ENCODE measurements around the gene NCBP3.

The NCBP3 gene

DNA sequence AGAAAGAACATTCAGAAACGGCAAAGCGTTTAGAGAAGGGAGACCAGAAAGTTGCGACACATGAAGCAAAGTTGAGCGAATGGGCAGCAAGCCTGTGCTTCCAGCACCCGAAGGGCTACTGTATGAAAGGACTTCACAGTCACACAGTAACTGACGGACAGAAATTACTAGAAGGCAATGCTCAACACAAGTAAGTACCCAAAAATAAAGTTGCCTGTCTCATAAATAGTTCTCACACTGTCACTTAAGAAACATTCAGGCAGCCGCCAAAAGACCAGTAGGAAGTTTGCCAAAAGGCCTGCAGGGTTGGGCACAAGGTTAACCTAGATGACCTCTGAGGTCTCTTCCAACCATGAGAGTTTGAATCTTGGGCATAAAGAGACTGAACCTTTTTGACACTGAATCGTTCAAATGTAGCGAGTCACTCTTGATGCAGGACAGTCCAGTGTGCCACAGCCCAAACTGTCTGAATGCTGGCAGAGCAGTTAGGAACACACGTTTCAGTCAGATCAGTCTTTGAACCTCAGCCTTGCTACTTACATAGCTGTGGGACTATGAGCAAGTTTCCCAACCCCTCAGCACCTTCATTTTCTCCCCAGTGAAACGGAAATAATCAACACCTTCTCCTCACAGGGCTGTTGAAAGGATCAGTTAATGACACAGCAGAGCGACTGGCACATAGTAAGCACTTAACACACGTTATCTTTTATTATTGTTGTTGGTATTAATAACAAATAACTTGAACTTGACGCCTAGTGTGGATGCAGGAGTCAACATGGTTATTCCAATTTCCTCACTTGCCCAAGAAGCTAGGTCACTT lies 10.4 kb downstream of the NCBP3 start:
- no peak for DNase-seq (ENCODE audit: low read depth in 1 of 2, low spot score in 1 of 2)
- no peak for TF ChIP-seq JUND (IDR thresholded peaks at IDR 0.05; ENCODE audit: low read depth)
- in situ Hi-C loops (cut with HindIII; ENCODE audit: low pct_unique_long_range_greater_than_20kb, low sequenced_read_pairs): no loop called here

DNA sequence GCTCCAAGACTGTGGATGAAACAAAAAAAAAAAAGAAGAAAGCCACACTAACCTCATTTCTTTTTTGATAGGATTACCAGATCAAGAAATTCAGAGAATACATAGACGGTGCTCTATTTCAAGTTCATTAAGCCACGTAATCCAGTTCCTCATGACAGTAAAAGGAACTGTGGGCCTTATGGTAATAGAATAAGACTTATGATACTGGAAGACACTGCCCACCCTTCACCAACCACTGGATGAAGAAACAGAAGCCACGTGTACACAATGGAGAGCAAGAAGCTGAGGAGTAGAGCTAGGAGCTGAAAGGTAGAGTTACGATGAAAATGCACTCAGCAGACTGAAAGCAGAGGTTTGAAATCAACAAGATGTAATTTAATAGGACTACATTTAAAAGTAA lies 11.2 kb downstream of the NCBP3 start:
- in situ Hi-C loops (cut with HindIII; ENCODE audit: low pct_unique_long_range_greater_than_20kb, low sequenced_read_pairs): no loop called here
- no peak for TF ChIP-seq JUND (IDR thresholded peaks at IDR 0.05; ENCODE audit: low read depth)
- no peak for DNase-seq (ENCODE audit: low read depth in 1 of 2, low spot score in 1 of 2)

DNA sequence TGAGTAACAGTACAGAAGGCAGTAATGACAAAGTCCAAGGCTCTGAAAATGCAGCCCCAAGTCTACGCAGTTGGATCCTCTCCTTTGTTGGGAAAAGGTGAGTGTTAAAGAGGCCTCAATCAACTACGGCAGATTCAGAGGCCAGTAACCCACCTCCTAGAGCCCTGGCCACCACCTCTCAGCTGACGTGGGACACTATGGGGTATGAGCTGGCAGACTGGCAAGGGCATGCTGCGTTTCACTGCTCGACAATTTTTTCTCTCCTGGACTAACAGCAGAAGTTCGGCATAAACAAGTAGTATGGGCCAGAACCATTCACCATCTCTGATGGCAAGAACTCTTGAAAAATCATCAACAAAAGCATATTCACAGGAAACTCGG lies 17.2 kb downstream of the NCBP3 start:
- in situ Hi-C loops (cut with HindIII; ENCODE audit: low pct_unique_long_range_greater_than_20kb, low sequenced_read_pairs): no loop called here
- DNase-seq (ENCODE audit: low read depth in 1 of 2, low spot score in 1 of 2): no peak
- no peak for TF ChIP-seq JUND (IDR thresholded peaks at IDR 0.05; ENCODE audit: low read depth)

DNA sequence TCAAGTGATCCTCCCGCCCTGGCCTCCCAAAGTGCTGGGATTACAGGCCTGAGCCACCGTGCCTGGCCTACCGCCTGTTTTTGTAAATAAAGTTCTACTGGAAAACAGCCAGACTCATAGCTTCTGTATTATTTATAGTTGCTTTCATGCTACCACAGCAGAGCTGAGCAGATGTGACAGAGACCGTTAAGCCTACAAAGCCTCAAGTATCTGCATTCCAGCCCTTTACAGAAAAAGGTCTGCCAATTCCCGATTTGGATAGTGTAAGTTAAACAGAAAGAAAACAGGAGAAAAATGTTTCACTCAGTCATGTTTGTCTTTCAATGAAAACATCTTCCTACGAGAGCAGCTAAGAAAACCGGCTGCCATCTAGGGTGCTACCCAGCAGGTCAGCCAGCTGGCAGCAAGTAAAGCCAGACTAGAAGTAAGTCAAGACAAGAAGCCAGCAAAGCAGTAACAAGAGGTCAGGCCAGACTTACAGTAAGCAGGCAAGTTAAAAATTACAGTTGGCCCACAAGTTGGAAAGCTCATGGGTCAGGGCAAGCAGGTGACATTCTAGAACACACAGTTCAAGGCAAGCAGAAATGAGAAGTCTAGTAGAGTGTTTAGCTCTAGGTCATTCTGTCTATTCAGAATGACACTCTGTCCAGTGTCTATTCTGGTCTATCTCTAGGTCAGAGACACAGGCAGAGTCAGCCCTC lies 17.7 kb downstream of the NCBP3 start:
- no peak for TF ChIP-seq JUND (IDR thresholded peaks at IDR 0.05; ENCODE audit: low read depth)
- no peak for DNase-seq (ENCODE audit: low read depth in 1 of 2, low spot score in 1 of 2)
- in situ Hi-C loops (cut with HindIII; ENCODE audit: low pct_unique_long_range_greater_than_20kb, low sequenced_read_pairs): no loop called here

DNA sequence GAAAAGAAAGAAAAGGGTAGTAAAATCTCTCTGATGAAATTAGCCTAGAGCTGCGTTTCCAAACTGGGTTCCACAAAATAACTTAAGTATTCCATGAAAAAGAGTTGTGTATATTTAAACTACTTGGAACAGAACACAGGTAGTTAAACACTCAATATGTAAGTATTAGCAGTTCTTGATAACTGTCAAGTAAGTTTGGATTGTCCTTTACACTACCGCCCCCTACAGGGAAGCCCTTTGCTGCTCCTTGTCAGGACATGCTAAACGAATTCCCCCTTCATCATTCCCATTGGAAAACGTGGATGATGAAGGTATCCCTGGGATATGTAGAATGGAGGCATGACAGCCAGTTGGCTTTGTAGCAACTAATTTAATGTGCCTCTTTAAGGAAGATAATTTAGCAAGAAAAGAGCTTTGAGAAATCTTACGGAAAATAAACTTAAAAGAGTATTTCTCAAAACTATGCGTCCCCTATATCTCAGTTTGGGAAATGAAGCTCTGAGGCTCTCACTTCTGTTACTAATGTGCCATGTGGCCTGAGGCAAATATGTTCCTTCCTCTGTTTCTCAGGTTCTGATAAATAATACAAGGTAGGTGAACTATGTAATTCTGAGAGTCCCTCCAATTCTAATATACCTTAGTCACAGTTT lies 18.8 kb downstream of the NCBP3 start:
- TF ChIP-seq JUND (IDR thresholded peaks at IDR 0.05; ENCODE audit: low read depth): no peak
- in situ Hi-C loops (cut with HindIII; ENCODE audit: low pct_unique_long_range_greater_than_20kb, low sequenced_read_pairs): no loop called here
- DNase-seq (ENCODE audit: low read depth in 1 of 2, low spot score in 1 of 2): peak; percentile 9 to 70

DNA sequence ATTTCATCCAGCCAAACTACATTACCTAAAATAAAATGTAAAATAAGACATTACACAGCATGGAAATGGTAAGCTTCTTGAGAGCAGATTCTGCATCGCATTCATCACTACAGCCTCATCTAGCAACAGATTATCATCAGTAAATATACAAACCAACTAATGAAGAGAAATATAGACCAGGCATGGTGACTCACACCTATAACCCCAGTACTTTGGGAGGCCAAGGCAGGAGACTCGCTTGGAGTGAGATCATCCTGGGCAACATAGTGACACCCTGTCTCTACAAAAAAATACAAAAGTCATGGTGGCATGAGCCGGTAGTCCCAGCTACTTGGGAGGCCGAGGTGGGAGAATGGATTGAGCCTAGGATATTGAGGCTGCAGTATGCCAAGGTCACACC lies 19.9 kb downstream of the NCBP3 start:
- no peak for TF ChIP-seq JUND (IDR thresholded peaks at IDR 0.05; ENCODE audit: low read depth)
- in situ Hi-C loops (cut with HindIII; ENCODE audit: low pct_unique_long_range_greater_than_20kb, low sequenced_read_pairs): no loop called here
- DNase-seq (ENCODE audit: low read depth in 1 of 2, low spot score in 1 of 2): no peak

DNA sequence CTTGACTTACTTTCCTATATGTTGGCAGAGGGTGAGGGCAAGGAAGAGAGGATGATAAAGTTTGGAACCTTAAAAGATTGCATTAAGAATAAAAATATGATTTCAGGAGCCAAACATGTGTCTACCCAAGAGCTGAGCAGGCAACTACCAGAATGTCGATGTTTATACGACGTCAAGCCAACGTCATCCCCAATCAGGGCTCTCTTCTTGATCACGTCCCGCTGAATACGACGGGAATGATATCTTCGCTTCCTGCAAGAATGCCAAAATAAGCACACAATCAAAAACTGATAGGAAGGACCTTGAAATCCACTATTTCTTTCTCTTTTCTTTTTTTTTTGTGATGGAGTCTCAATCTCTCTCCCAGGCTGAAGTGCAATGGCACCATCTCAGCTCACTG lies 24.9 kb downstream of the NCBP3 start:
- no peak for TF ChIP-seq JUND (IDR thresholded peaks at IDR 0.05; ENCODE audit: low read depth)
- DNase-seq (ENCODE audit: low read depth in 1 of 2, low spot score in 1 of 2): no peak
- in situ Hi-C loops (cut with HindIII; ENCODE audit: low pct_unique_long_range_greater_than_20kb, low sequenced_read_pairs): no loop called here

DNA sequence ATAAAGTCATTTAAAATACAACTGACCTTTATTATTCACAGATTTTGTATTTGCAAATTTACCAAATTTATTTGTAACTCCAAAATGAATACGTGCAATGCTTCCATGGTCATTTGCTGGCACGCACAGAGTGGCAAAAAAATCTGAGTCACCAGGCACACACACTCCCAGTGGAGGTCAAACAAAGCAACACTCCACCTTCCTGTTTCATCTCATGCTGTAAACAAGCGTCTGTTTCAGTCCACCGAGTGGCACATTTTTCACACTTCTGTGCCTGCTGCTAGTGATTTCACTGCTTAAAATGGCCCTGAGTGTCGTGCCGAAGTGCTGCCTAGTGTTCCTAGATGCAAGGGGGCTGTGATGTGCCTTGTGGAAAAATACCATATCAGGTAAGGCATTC lies 27.3 kb downstream of the NCBP3 start:
- no peak for TF ChIP-seq JUND (IDR thresholded peaks at IDR 0.05; ENCODE audit: low read depth)
- in situ Hi-C loops (cut with HindIII; ENCODE audit: low pct_unique_long_range_greater_than_20kb, low sequenced_read_pairs): no loop called here
- no peak for DNase-seq (ENCODE audit: low read depth in 1 of 2, low spot score in 1 of 2)

DNA sequence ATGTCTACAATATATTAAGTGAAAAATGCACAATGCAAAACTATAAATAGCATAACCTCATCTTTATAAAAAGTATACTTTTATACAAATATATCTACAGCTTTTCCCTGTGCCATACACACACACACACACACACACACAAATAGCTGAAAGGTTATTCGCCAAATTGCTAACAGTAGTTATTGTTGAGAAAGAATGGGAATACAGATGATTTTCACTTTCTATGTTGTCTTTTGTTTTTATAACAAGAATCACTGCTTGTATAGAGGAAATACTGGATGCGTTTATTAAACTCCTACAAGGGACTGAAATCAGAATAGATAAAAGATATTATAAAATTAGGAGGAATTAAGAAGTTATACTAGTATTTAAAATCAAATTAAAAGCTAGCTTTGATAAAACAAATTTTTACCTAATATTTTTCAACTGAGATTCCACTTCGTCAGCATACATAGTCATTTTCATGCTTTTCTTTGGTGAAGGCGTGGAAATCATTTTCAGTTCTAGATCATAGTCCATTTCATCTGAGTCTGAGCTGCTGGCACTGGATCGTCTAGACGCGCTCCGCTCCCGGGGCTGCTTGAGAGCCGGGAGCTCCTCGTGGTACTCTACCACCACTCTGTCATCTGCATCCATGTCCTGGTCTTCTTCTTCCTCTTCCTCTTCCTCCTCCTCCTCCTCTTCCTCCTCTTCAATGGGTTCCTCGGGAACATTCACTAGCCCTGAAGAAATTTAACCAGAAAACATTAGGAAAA lies 28.0 kb downstream of the NCBP3 start:
- in situ Hi-C loops (cut with HindIII; ENCODE audit: low pct_unique_long_range_greater_than_20kb, low sequenced_read_pairs): no loop called here
- no peak for DNase-seq (ENCODE audit: low read depth in 1 of 2, low spot score in 1 of 2)
- no peak for TF ChIP-seq JUND (IDR thresholded peaks at IDR 0.05; ENCODE audit: low read depth)

DNA sequence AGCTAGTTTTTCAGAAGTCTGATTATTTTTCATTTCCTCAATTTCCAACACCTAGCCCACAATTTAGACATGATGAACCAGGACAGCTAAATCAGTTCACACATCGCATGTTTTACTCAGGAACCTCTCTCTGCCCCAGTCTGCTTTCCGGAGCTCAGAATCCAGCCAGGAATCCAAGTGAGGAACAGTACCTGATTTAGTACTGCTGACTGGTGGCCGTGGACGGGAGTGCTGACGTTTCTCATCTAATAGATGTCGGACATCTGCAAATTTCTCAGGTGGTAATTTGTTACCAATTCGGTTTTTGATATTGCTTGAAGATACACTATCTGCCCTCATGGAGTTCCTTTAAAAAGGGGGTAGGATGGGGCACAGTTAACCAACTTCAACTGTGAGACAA lies 30.1 kb downstream of the NCBP3 start:
- TF ChIP-seq JUND (IDR thresholded peaks at IDR 0.05; ENCODE audit: low read depth): no peak
- in situ Hi-C loops (cut with HindIII; ENCODE audit: low pct_unique_long_range_greater_than_20kb, low sequenced_read_pairs): no loop called here

DNA sequence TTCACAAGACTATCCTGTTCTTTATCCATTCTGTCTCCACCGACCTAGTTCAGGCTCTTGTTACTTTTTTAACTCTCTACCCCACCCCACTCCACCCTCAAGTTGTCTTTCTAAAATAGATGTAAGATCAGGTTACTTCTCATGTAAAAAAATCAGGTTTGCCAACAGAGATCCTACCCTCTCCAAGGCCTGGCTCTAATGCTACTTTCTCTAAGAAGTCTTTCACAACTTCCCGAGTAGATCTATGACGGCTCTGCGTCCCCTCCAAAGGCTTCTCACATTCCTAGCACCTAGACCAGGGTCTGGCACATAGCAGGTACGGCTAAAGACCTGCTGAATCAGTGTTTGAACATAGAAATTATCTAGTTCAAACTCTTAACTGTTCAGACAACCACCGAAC lies 30.9 kb downstream of the NCBP3 start:
- no peak for DNase-seq (ENCODE audit: low read depth in 1 of 2, low spot score in 1 of 2)
- no peak for TF ChIP-seq JUND (IDR thresholded peaks at IDR 0.05; ENCODE audit: low read depth)
- in situ Hi-C loops (cut with HindIII; ENCODE audit: low pct_unique_long_range_greater_than_20kb, low sequenced_read_pairs): no loop called here

More for the DNA sequence above, 30.1 kb downstream of the NCBP3 start:
- no peak for DNase-seq (ENCODE audit: low read depth in 1 of 2, low spot score in 1 of 2)

DNA sequence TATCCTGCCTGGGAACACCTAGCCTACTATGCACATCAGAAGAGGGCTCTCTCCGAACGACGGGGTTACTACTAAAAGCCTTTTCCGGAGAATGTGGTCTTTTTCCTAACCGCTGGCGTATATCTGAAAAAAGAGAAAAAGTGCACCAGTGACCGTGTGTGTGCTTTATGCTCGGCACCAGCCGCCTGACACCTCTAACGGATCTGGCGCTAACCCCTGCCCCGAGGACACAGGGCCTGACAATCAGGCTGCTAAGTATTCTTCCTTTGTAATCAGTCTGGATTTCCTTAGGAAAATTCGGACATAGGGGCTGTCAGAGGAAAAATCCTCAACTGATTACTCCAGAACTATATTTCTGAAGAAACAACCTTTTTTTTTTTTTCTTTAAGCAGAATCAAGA lies 31.7 kb downstream of the NCBP3 start:
- in situ Hi-C loops (cut with HindIII; ENCODE audit: low pct_unique_long_range_greater_than_20kb, low sequenced_read_pairs): no loop called here
- no peak for DNase-seq (ENCODE audit: low read depth in 1 of 2, low spot score in 1 of 2)
- no peak for TF ChIP-seq JUND (IDR thresholded peaks at IDR 0.05; ENCODE audit: low read depth)
